SK-N-DZ (cell line): ENCODE measurements around the gene MCM7.

ENCODE experiments used
- DNase-seq: peaks from one replicate; pipeline ENCODE4 v3.0.0-alpha.2; 2015; ENCODE audit warnings: low spot score

MCM7 gene

DNA sequence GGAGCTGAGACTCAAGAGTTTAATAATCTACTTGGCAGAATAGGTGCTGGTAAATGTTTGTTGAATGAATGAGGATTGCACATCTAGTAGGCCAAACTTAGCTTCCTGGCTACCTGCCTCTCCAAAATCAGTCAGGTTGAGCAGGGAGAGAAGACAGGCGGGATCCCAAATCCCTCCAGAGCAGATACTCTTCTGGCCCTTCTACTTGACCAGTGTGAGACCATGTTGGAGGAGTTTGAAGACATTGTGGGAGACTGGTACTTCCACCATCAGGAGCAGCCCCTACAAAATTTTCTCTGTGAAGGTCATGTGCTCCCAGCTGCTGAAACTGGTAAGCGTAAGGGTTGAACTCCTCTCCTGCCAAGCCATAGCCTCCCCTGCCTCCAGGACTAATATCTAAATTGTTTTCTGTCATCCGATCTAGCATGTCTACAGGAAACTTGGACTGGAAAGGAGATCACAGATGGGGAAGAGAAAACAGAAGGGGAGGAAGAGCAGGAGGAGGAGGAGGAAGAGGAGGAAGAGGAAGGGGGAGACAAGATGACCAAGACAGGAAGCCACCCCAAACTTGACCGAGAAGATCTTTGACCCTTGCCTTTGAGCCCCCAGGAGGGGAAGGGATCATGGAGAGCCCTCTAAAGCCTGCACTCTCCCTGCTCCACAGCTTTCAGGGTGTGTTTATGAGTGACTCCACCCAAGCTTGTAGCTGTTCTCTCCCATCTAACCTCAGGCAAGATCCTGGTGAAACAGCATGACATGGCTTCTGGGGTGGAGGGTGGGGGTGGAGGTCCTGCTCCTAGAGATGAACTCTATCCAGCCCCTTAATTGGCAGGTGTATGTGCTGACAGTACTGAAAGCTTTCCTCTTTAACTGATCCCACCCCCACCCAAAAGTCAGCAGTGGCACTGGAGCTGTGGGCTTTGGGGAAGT lies 23.4 kb upstream of the MCM7 start:
- DNase-seq: no peak

DNA sequence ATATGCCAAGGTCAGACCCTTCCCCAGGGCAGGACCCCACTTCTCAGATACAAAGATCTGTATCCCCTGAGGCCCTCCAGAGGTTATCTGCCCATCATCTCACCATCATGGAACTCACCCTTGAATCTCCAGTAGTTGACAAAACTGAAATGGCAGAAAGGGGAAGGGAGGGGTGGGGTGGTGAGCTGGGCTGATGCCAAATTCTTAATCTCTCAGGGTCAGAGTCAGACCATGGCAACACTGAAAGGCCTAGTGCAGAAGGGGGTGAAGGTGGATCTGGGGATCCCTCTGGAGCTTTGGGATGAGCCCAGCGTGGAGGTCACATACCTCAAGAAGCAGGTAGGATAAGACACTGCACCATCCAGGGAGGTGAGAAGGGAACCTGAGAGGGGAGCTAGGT lies 21.4 kb upstream of the MCM7 start:
- no peak for DNase-seq

DNA sequence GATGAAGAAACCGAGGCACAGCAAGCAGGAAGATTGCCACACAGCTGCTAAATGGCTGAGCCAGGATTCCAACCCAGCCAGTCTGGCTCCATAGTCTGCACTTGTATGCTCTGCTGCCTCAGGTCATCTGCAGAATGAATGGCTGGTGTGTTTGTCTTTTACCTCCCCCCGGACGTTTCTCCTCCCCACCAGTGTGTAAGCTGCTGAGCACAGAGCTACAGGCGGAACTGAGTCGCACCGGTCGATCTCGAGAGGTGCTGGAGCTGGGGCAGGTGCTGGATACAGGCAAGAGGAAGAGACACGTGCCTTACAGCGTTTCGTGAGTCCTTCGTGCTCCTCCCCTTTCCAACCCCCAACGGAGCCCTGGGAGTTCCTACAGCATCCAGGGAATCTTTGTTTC lies 20.9 kb upstream of the MCM7 start:
- DNase-seq: no peak

DNA sequence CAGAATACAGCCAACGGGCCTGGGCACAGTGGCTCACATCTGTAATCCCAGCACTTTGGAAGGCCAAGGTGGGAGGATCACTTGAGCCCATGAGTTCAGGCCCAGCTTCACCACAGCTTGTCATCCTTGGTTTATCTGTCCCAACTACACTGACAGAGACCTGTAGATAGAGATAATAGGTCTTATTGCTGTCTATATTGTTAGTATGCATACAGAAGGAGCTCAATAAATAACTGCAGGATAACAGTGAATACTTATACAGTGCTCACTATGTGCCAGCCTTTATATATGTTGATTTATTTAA lies 19.5 kb upstream of the MCM7 start:
- no peak for DNase-seq

DNA sequence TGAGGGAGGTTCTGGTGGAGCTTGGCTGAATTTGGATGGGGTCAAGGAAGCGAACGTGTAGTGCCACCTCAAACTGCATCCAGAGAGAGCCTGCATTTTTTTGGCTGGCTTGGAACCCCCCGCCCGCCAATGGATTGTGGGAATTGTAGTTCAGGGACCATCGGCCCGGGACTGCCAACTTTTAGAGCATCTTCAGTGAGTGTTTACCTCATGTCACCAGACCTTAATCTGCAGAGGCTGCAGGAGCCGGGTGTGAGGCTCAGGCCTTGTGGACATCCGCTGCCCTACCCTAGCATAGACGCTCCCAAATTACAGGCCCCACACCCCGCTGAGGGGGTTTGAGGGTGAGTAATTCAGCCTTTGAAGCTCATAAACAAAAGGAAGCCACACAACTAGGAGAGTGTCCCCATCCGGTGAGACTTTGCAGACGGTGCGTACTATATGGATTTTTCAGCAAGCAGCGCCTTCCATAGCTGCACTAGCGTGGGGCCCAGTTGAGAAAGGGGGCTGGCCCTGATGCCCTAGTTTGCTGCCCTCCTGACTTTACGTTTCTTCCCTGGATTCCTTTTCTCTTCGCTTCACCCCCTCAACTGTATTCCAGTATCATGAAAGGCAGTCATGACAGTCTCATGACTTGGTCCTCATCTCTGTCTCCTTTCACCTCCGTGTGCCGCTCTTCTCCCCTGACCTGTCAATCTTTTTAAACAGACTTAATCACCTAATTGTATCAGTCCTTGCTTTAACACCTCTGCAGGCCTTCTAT lies 19.0 kb upstream of the MCM7 start:
- DNase-seq: peak; percentile 79

DNA sequence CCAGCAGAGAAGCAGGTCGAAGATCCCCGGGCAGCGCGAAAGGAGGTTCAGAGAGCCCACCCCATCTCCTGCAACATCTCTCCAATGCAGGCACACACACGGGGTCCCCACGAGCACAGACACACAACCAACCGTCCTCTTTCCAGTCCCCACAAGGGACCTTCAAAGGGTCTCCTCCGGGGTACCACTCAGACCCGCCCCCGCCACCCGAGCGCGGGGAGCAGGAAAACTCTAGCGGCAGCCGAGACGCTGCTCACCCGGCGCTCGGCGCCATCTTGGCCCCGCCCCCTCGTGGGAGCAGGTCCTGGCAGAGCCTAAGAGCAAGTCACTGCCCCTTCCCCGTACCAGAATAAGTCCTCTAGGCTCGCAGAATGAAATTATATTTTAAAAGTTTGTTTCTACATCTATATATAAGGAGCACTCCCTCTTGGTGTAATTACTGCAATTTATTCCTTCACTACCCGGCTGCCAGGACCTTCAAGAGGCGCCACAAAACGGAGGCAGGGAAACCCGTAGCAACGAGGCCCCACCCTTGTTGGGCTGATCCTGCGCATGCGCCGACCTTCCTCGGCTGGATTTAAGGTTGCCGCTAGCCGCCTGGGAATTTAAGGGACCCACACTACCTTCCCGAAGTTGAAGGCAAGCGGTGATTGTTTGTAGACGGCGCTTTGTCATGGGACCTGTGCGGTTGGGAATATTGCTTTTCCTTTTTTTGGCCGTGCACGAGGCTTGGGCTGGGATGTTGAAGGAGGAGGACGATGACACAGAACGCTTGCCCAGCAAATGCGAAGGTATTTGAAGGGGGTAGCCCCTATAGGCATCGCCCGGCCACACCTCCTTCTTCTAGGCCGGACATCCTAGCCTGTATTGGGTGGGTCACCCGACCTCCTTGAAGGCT lies 18.1 kb upstream of the MCM7 start, which contains the start of the genes CNPY4 and TAF6:
TSS of gene CNPY4 (plus strand) at position 563 of the 898 bp plus-strand sequence. CDS start at position 674, 111 bp downstream.
TSS of gene TAF6 (minus strand) at position 287 of the 898 bp plus-strand sequence. CDS start 5,149 bp downstream, outside the sequence.
- DNase-seq: peak; percentile 97

DNA sequence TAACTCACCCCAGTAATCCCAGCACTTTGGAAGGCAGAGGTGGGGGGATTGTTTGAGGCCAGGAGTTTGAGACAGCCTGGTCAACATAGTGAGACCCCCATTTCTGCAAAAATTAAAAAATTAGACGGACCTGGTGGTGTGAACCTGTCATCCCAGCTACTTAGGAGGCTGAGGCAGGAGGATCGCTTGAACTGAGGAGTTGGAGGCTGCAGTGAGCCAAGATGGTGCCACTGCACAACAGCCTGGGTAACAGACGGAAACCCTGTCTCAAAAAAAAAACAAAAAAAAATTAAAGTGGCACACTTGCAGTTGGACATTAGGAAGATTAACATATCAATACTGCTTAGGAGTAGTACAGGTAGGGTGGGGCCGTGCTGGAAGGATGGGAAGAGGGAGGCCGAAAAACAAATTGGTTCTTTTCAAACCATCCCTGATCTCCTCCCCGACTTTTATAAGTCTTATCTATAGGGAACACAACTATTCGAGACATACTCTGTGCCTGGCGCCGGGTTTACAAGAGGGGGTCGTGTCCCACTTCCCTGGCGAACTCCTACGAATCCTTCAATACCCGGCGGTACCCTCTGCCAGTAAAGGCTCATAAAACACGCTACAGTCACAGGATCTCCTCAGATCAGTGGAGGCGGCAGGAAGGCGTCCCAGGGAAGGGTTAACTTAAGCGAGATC lies 17.3 kb upstream of the MCM7 start:
- DNase-seq: no peak

DNA sequence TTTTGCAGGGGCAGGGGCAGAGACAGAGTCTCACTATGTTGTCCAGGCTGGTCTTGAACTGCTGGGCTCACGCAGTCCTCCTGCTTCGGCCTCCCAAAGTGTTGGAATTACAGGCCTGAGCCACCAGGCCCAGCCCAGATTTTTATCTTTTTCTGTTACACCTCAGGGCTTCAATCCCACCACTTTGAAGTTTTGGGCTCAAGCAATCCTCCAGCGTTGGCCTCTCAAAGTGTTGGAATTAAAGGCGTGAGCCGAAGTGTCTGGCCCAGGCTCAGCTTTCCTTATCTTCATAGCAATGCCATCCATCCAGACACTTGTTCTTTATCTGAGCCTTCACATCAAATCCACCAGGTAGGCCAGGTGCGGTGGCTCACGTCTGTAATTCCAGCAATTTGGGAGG lies 13.8 kb upstream of the MCM7 start:
- DNase-seq: no peak

DNA sequence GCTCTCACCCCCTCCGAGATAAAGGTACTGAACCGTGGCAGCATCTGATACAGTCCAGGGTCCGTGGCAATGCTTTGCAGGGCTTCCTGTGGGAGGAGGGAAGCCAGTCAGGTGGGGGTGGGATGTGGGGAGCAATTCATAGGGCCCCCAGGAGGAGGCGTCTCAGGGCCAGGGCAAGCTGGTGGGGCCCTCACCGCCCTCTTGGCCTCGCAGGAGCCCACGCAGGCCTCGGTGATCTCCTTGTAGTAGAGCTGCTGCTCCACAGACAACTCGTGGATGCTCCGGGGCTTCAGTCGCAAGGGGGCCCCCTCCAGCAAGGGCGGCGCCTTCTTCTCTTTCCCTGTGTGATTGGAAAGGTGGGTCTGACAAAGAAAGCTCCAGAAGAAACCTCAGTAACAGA lies 10.7 kb upstream of the MCM7 start:
- no peak for DNase-seq

DNA sequence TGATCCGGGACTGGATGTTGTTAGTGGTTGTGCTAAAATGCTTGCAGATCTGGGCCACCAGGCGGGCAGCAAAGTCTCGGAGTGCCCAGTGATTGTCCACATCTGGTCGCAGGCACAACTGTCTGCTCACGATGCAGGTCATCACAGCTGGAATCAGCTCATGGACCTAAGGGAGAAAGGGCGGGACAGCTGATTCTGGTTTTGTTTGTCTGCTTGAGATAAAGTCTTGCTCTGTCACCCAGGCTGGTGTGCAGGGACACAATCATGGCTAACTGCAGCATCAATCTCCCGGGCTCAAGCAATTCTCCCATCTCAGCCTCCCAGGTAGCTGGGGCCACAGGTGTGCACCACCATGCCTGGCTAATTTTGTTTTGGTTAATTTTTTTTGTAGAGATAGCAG lies 10.0 kb upstream of the MCM7 start:
- no peak for DNase-seq

DNA sequence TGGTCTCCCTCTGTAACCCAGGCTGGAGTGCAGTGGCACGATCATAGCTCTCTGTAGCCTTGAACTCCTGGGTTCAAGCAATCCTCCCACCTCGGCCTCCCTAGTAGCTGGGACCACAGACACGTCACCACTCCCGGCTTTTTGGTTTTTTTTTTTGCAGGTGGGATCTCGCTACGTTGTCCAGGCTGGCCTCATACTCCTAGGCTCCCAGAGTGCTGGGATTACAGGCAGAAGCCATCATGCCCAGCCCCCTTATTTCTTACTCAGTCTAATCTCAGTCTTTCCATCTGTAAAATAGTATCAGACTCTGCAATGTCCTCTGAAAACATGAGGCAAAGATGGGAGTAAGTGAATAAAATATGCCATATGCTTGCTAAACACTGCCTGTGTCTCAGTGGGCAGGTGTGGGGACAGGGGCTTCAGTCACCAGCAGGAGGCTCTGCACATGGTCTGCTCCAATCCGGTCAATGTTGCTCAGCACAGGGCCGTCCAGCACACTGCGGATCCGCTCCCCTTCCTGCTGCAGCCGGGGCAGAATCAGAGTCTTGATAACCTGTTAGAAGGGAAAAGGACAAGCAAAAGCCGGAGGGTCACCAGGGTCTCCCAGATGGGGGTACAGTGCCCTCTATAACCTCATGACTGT lies 8.4 kb upstream of the MCM7 start:
- no peak for DNase-seq

DNA sequence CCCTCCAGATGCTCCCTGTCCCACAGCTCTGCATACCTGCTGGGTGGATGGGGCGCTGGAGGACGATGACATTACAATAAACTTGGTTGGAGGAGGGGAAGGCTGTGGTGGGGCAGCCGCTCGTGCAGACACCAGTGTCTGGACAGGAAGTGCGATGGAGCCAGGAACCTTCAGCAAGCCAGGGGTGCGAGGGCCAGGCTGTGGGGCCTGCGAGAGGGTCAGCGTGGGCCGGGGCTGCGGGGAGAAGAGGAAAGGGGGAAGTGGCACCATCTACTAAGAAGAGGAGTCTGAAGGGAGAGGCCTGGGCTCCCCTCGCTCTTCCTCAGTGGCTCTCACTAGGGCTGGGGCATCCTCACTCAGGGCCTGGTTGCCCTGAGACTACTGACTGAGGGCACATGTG lies 6.7 kb upstream of the MCM7 start:
- DNase-seq: no peak

DNA sequence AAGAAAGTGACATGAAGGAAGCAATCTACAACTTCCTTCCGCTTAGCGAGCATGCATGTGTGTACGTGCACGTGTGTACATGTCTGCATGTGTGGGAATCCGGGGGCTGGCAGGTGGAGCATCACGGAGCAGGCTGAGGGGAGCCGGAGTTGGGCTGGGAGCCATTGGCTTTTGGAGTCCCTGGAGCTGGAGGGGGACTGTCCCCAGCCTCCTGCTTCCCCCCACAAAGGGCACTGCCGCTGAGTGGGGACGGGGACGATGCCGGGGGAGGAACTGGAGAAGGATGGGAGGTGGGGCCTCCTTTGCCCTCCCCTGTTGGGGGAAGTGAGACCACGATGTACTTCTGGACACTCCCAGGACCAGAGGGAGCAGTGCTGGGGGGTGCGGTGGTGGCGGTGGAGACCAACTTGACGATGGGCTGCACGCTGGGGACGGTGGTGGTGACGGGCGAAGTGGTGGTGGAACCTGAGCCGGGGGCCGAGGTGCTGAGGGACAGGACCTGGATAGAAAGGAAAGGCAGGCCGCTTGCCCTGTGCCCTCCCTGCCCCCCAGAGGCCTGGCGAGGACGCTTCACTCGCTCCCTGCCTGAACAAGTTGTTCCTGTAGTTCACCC lies 6.0 kb upstream of the MCM7 start:
- no peak for DNase-seq

DNA sequence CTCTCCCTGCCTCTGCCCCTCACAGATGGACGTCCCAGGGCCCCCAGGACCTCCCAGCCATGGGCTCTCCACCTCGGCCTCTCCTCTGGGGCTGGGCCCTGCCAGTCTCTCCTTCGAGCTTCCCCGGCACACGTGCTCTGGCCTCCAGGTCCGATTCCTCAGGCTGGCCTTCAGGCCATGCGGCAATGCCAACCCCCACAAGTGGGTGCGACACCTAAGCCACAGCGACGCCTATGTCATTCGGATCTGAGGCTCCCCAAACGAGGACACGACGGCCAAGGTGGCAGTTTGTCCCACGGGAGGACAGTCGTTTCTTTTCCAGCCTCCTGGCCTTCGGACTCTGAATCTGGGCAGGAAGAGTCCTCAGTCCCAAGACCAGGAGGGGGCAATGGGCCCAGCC lies 5.4 kb upstream of the MCM7 start:
- DNase-seq: no peak

DNA sequence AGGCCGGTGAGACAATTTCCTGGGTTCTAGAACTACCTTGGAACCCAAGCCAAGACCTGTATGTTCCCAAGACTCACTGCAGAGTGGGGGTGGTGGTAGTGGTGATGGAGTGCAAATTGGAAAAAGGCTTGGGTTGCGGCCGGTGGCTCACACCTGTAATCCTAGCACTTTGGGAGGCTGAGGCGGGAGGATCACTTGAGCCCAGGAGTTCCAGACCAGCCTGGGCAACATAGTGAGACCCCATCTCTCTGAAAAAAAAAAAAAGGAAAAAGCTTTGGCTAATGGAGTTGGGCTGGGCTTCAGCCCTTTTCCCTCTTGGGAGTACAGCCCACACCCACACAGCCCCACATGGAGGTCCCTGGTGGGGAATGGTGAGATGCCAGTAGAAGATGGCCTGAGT lies 4.3 kb upstream of the MCM7 start:
- DNase-seq: no peak

DNA sequence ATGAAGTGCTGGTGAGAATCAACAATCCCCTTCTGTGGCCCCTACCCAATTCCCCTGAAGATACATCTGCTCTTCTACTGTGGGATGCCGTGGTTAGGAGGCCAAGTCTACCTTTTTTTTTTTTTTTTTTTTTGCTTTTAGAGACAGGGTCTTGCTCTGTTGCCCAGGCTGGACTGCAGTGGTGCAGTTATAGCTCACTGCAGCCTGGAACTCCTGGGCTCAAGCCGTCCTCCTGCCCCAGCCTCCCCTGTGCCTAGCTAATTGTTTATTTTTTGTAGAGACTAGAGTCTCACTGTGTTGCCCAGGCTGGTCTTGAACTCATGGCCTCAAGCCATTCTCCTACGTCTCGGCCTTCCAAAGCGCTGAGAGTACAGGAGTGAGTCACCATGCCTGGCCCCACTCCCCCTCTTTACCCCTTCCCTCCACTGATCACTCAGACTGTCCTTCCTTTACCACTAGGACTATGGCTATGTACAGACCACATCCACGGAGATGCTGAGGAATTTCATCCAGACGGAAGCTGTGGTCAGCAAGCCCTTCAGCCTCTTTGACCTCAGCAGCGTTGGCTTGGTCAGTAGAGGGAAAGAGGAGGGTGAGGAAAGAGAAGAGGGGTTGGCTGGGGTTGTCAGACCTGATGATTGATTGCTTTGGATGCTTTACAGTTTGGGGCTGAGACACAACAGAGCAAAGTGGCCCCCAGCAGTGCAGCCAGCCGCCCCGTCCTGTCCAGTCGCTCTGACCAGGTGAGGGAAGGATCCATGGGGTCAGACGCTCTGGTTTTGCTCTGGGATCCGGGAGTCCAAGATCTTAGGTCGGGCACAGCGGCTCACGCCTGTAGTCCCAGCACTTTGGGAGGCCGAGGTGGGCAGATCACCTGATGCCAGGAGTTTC lies 2.0 kb upstream of the MCM7 start:
- no peak for DNase-seq

DNA sequence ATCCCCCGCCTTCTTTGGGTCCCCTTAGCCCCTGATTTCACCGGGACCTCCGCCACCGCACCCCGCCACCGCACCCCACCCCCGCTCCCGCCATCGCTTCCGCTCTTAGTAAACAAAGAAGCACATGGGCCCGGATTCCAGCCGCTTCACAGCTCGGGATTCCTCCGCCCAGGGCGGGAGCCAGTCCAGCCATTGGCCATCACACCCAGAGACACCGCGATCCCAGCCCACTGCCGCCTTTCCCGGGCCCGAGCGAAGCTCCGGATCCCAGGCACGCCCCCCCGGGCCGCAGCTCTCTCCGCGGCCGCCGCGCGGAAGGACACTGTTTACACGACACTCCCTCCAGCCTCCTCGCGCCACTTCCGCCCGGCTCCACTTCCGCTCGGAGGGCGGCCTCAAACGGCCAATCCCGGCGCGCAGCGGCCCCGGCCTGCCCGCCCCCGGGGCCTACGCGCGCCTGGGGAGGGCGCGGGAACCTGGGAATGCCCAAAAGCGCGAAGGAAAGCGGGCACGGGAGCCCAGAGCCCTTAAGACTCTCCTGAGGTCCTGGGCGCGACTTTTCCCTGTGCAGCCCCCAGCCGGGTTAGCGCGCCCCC lies 679 bp downstream of the MCM7 start:
- peak; percentile 95 for DNase-seq

DNA sequence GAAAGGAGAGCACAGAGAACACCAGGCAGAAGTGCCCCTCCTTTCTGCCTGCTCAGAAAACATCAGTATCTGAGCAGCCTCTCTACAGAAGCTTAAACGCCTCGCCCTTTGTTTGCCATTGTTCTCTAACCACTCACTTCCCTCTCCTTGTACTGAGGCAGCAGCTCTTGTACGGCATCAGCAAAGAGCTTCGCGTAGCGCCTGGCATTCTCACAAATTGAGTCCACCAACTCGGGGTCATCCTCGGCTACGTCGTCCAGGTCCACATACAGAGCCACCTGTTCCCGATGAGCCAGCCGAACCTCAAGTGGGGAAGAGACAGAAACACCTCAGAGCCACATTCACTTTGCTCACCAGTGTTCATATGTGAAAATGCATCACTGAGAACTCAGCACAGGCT lies 1.7 kb downstream of the MCM7 start:
- DNase-seq: no peak

DNA sequence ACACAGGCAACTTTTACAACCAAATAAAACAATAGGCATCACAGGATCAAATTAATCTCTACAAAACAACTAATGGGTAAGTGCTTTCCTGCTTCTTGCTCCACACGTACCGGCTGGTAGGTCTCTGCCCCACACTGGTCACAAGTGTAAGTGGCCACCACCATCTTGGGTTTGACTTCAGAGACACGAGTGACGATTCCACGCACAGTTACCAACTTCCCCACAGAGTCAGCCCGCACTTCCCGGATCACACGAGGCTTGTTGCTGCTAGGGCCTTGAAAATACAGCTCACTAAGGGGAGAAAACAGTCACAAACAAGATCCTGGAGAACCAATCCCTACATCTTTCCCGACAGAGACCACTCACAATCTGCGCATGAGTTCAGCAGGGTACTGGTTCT lies 2.3 kb downstream of the MCM7 start:
- no peak for DNase-seq
